H1 (cell line): Measurements from ENCODE around the gene ABLIM1. TPM values are rescaled to one million over a fixed set of nuclear protein-coding genes. Genes with fewer than 3 reads are reported as not detected.
A peak's percentile ranks its signal among the peaks of the same experiment; 100 is the strongest.

Source experiments
- CTCF ChIA-PET: fragments of 300-600 bp; sonication (Branson Sonifier 250); formaldehyde crosslinking; loops from one replicate; lab custom pipeline; 2021; ENCODE audit not compliant: partially characterized antibody; lab: Charles Lee
- POLR2A ChIA-PET: fragments of 300-600 bp; sonication (Branson Sonifier 250); formaldehyde crosslinking; loops from one replicate; lab custom pipeline; 2021; ENCODE audit warnings: inconsistent platforms; ENCODE audit not compliant: partially characterized antibody; lab: Charles Lee
- DNase-seq, 2 experiments: peaks; one replicate each; pipeline versions ENCODE4 v3.0.0 to v3.0.0-alpha.2; 2010 to 2022; ENCODE audit warnings: low spot score in 2 of 2, low read depth in 1 of 2, mixed read lengths in 1 of 2
- FAIRE-seq: peaks from 2 replicates; lab custom pipeline; 2011; peaks lifted over from hg19 to GRCh38; lab: Jason Lieb, UNC
- H2AFZ ChIP-seq: 2 replicates; pipeline ENCODE4 v1.8.1; 2012; ENCODE audit warnings: low read length, inconsistent platforms
- H2AK5ac ChIP-seq: 2 replicates; pipeline ENCODE4 v1.6.1; 2013; ENCODE audit warnings: low read depth, low read length
- H2BK120ac ChIP-seq: replicated peaks from 2 replicates; pipeline ENCODE3; 2013; ENCODE audit warnings: low read depth, low read length, inconsistent platforms
- H2BK12ac ChIP-seq: 2 replicates; pipeline ENCODE4 v1.6.1; 2013; ENCODE audit warnings: low read depth, low read length
- H2BK15ac ChIP-seq: 2 replicates; pipeline ENCODE4 v1.6.1; 2013; ENCODE audit warnings: low read length
- H2BK20ac ChIP-seq: 2 replicates; pipeline ENCODE4 v1.6.1; 2013; ENCODE audit warnings: low read length
- H2BK5ac ChIP-seq: 2 replicates; pipeline ENCODE4 v1.6.1; 2013; ENCODE audit warnings: low read depth, low read length
- H3K14ac ChIP-seq: 2 replicates; pipeline ENCODE4 v1.6.1; 2013; ENCODE audit warnings: inconsistent platforms; ENCODE audit not compliant: insufficient read length
- H3K18ac ChIP-seq: 2 replicates; pipeline ENCODE4 v1.6.1; 2013; ENCODE audit warnings: low read length; ENCODE audit errors: extremely low read depth
- H3K23ac ChIP-seq: 2 replicates; pipeline ENCODE4 v1.6.1; 2013; ENCODE audit warnings: inconsistent platforms; ENCODE audit not compliant: insufficient read length
- H3K23me2 ChIP-seq: 2 replicates; pipeline ENCODE4 v1.6.1; 2013; ENCODE audit warnings: low read depth, low read length
- H3K27ac ChIP-seq: 2 replicates; pipeline ENCODE4 v1.6.1; 2011; ENCODE audit warnings: low read depth, low read length, inconsistent platforms
- H3K27me3 ChIP-seq, 4 experiments: replicated peaks in 1 of 4; 1 replicate in 1 of 4; 2 replicates in 3 of 4; pipeline versions ENCODE4 v1.6.1 to v1.8.1; 2011 to 2013; ENCODE audit warnings: low read length in 3 of 4, mild to moderate bottlenecking in 3 of 4, inconsistent platforms in 2 of 4, mixed read lengths in 2 of 4, moderate library complexity in 1 of 4; ENCODE audit not compliant: control insufficient read depth in 3 of 4, insufficient read depth in 3 of 4; ENCODE audit errors: extremely low read depth in 1 of 4
- H3K36me3 ChIP-seq, 4 experiments: 2 replicates each; pipeline versions ENCODE4 v1.6.1 to v1.8.1; 2011 to 2013; ENCODE audit warnings: mild to moderate bottlenecking in 4 of 4, low read length in 3 of 4, moderate library complexity in 2 of 4, control low read depth in 1 of 4, inconsistent platforms in 1 of 4; ENCODE audit not compliant: insufficient read depth in 4 of 4, control insufficient read depth in 2 of 4
- H3K4ac ChIP-seq: replicated peaks from 2 replicates; pipeline ENCODE3; 2013; ENCODE audit warnings: low read length, low read depth, mixed read lengths, inconsistent platforms; ENCODE audit not compliant: insufficient read length
- H3K4me1 ChIP-seq, 4 experiments: replicated peaks in 1 of 4; 1 replicate in 1 of 4; 2 replicates in 3 of 4; pipeline versions ENCODE4 v1.6.1 to v1.8.1; 2011 to 2013; ENCODE audit warnings: low read length in 3 of 4, inconsistent platforms in 2 of 4, mixed read lengths in 1 of 4; ENCODE audit not compliant: insufficient read depth in 4 of 4, control insufficient read depth in 3 of 4
- H3K4me2 ChIP-seq, 2 experiments: 2 replicates each; pipeline versions ENCODE4 v1.6.1 to v1.8.1; 2011 to 2013; ENCODE audit warnings: low read depth in 2 of 2, low read length in 2 of 2, control low read depth in 1 of 2, inconsistent platforms in 1 of 2, mild to moderate bottlenecking in 1 of 2; ENCODE audit not compliant: insufficient read depth in 1 of 2
- H3K4me3 ChIP-seq, 4 experiments: fragments of 200-600, 300-600 bp in 1 of 4; sonication (generic), shearing (Covaris generic), sonication (Bioruptor Twin) in 1 of 4; 2 replicates each; pipeline versions ENCODE4 v1.5.1 to v1.8.1; 2011 to 2016; ENCODE audit warnings: low read length in 4 of 4, low read depth in 3 of 4, control low read depth in 2 of 4, inconsistent platforms in 2 of 4, mild to moderate bottlenecking in 2 of 4, mixed read lengths in 1 of 4, moderate library complexity in 1 of 4; ENCODE audit not compliant: insufficient read depth in 2 of 4; ENCODE audit errors: extremely low read depth in 1 of 4
- H3K56ac ChIP-seq: replicated peaks from 2 replicates; pipeline ENCODE3; 2013; ENCODE audit warnings: low read depth, mild to moderate bottlenecking, mixed read lengths, low read length, inconsistent platforms; ENCODE audit not compliant: insufficient read length
- H3K79me1 ChIP-seq: 2 replicates; pipeline ENCODE4 v1.6.1; 2013; ENCODE audit warnings: low read depth, low read length, control low read depth
- H3K79me2 ChIP-seq, 2 experiments: 2 replicates each; pipeline versions ENCODE4 v1.6.1 to v1.8.1; 2012 to 2013; ENCODE audit warnings: low read length in 2 of 2, mild to moderate bottlenecking in 2 of 2, inconsistent platforms in 1 of 2; ENCODE audit not compliant: insufficient read depth in 2 of 2, control insufficient read depth in 1 of 2
- H3K9ac ChIP-seq, 4 experiments: replicated peaks in 1 of 4; 1 replicate in 1 of 4; 2 replicates in 3 of 4; pipeline versions ENCODE4 v1.6.1 to v1.8.1; 2011 to 2013; ENCODE audit warnings: low read depth in 3 of 4, low read length in 3 of 4, control low read depth in 2 of 4, mild to moderate bottlenecking in 2 of 4, moderate library complexity in 2 of 4, inconsistent platforms in 1 of 4; ENCODE audit errors: extremely low read depth in 1 of 4
- H3K9me3 ChIP-seq, 2 experiments: 2 replicates each; pipeline versions ENCODE4 v1.6.1 to v1.8.1; 2012 to 2013; ENCODE audit warnings: mild to moderate bottlenecking in 2 of 2, moderate library complexity in 2 of 2, control low read depth in 1 of 2, inconsistent platforms in 1 of 2, low read depth in 1 of 2, low read length in 1 of 2, mixed read lengths in 1 of 2; ENCODE audit not compliant: insufficient read depth in 2 of 2
- H4K20me1 ChIP-seq, 2 experiments: replicated peaks in 1 of 2; 2 replicates each; pipeline versions ENCODE3 to v1.8.1; 2011 to 2013; ENCODE audit warnings: inconsistent platforms in 2 of 2, low read length in 2 of 2, mild to moderate bottlenecking in 1 of 2; ENCODE audit not compliant: insufficient read depth in 2 of 2, control insufficient read depth in 1 of 2
- H4K5ac ChIP-seq: 2 replicates; pipeline ENCODE4 v1.6.1; 2013; ENCODE audit warnings: low read length, low read depth, mixed read lengths, inconsistent platforms; ENCODE audit not compliant: insufficient read length
- H4K8ac ChIP-seq: 2 replicates; pipeline ENCODE4 v1.8.0; 2013; ENCODE audit warnings: mild to moderate bottlenecking, moderate library complexity, low read length, inconsistent platforms; ENCODE audit not compliant: insufficient read depth; ENCODE audit errors: extremely low read depth
- H4K91ac ChIP-seq: replicated peaks from 2 replicates; pipeline ENCODE3; 2013; ENCODE audit warnings: low read length, mixed read lengths, inconsistent platforms; ENCODE audit not compliant: insufficient read length
- CBX8 ChIP-seq: fragments of 300-800, 300-1000 bp; sonication (generic); IDR thresholded peaks from 2 replicates; pipeline ENCODE4 v1.7.1; 2016; ENCODE audit warnings: low read depth, low read length, borderline replicate concordance
- WGBS, 2 experiments: shearing (Covaris generic) in 1 of 2; methylation state at CpG; one replicate each; pipeline versions ENCODE4 v1.1.6 to v1.1.7; 2013 to 2015; ENCODE audit warnings: low lambda C conversion rate in 2 of 2, mixed read lengths in 2 of 2, inconsistent platforms in 1 of 2, low coverage in 1 of 2, missing lambda C conversion rate in 1 of 2; ENCODE audit not compliant: insufficient replicate concordance in 2 of 2, insufficient coverage in 1 of 2, insufficient read length in 1 of 2; ENCODE audit errors: extremely low coverage in 1 of 2, missing lambda C conversion rate in 1 of 2; 5-methylcytosine and 5-hydroxymethylcytosine counted together
- polyA plus RNA-seq, 7 experiments: library from polyadenylated mRNA; depleted of rRNA in 3 of 7; stranded (reverse) in 5 of 7; unstranded in 2 of 7; fragments of >200 nt in 5 of 7; fragments of 200-250 nt in 2 of 7; gene quantifications; 1 replicate in 5 of 7; 2 replicates in 1 of 7; 4 replicates in 1 of 7; pipeline versions ENCODE4 v1.2.1 to v1.2.3, GENCODE V29; 2011 to 2013; ENCODE audit warnings: missing spikeins in 2 of 7, mixed read lengths in 2 of 7
- total RNA-seq: library from RNA; stranded (reverse); fragmentation: NEBNext Ultra II Directional; extraction: Animal tissue kit (Norgen Biotek cat#: 25700); gene quantifications from 2 replicates; pipeline ENCODE4 v1.2.1, GENCODE V29; 2021

ABLIM1 gene
- total and polyA plus RNA-seq, 2 of the 8 experiments (the other 6 are each of a cell fraction or from before 2014, with no cell fraction given) = 51.2 to 51.7 TPM

DNA sequence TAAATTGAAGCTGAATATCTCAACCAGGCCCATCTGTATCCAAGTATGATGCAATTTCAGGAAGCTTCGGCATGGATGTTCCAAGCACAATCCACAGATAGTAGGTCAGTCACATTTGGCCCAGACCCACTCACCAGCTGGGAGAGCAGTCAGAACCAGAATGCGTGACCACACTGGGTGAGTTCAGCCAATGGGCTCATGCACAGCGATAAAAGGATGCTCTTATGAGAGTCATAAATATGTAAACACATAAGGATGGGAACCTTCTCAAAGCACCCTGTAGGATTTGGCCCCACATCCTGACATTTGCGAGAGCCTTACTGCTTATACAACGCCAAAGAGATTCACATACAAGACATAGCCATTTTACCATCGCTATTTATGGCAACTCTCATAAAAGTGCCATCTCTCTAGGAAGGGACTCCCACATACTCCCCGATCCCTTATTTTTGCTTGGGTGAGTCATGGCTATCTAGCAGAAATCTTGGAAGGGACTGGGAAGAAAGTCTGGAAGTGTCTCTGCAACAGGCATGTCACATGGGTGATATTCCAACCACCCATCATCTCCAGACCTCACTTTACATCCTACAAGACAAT, 256.8 kb downstream of the ABLIM1 start:
- Histone ChIP-seq H4K20me1 (no peaks in the 10 kb centered on the region), H2BK12ac (0 out of 2 replicates have a peak overlapping the region, but pooled peaks have one; percentile 19), H3K4me1 (peaks cover 0 to 10% (median 2%) of the 10 kb centered on the region in 4 experiments; a peak in 4 of 7 replicates), H3K9ac (no peak overlapping the region), H3K56ac (no peak overlapping the region), H3K4me3 (no peak overlapping the region), H3K14ac (no peak overlapping the region), H2BK15ac (no peak overlapping the region), H3K23me2 (peaks cover 16% of the 10 kb centered on the region; the same call in 1 of the 2 replicates), H2BK20ac (no peak overlapping the region), H4K8ac (no peak overlapping the region), H3K79me1 (no peaks in the 10 kb centered on the region), H4K91ac (no peak overlapping the region), H3K4me2 (no peak overlapping the region), H3K27ac (no peak overlapping the region), H3K18ac (no peak overlapping the region), H2AFZ (no peak overlapping the region), H3K23ac (no peak overlapping the region), H3K4ac (no peak overlapping the region), H3K79me2 (no peaks in the 10 kb centered on the region), H3K27me3 (peaks cover 9 to 30% (median 25%) of the 10 kb centered on the region in 4 experiments), H3K36me3 (no peaks in the 10 kb centered on the region), H2AK5ac (no peak overlapping the region), H2BK5ac (no peak overlapping the region), H4K5ac (no peak overlapping the region), H2BK120ac (no peak overlapping the region), H3K9me3 (no peaks in the 10 kb centered on the region)
- ChIA-PET POLR2A (no interaction called here), CTCF (interaction anchor here (1.8 to 7.5 kb wide), 4 partner anchors 13 to 98 kb away, joined by 5 to 98 read pairs (median 38); no protein-coding TSS in a partner anchor)
- no peak for FAIRE-seq
- no peak for DNase-seq
- WGBS, 2 experiments = 93% methylated on average over 7 of the region's 7 CpGs; no CpG with 5 or more reads in 1 of the 2 experiments
- no peak for TF ChIP-seq CBX8
